Measurements from ENCODE around the gene TYMP.
"Not testable (repeated sequence)": the region's sequence is repeated elsewhere in the genome, so short reads cannot be mapped to it uniquely, and the experiment has no call there.

TYMP gene

DNA sequence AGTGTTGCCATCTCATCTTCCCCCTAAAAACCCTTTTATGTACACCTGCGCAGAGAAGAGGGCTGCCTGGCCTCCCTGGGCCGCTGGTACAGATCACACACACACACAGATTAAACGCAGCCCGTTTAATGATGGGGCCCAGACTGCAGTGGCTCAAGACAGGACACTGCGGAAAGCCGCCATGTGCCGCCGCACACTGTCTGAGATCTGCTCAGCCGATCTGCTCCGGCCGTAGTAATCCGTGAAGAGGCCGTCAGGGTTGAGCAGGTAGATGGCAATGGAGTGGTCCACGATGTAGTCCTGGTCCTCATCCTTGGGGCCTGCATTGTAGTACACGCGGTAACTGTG is 6.4 kb downstream of the TYMP start:
- DNase-seq, result no peak

DNA sequence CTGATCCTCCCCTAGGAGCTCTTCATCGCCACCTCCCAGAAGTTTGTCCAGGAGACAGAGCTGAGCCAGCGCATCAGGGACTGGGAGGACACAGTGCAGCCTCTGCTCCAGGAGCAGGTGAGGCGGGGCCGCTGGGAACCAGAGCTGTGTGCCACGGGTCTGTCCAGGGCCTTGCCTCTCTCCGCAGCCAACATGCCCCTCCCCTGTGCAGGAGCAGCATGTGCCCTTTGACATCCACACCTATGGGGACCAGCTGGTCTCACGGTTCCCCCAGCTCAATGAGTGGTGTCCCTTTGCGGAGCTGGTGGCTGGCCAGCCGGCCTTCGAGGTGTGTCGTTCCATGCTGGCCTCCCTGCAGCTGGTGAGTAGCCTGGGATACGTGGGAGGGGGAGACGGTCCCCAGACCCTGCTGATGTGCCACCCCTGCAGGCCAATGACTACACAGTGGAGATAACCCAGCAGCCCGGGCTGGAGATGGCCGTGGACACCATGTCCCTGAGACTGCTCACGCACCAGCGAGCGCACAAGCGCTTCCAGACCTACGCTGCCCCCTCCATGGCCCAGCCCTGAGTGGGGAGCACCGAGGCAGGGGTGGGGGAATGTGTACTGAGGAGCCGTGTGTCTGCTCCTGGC is 6.9 kb downstream of the TYMP start:
- DNase-seq, result no peak

GRCh38 chr22:50522208-50522805 is 7.5 kb downstream of the TYMP start:
- DNase-seq, result no peak

- no peak for DNase-seq
Observed at GRCh38 chr22:50521710-50522109, 8.1 kb downstream of the TYMP start.

DNA sequence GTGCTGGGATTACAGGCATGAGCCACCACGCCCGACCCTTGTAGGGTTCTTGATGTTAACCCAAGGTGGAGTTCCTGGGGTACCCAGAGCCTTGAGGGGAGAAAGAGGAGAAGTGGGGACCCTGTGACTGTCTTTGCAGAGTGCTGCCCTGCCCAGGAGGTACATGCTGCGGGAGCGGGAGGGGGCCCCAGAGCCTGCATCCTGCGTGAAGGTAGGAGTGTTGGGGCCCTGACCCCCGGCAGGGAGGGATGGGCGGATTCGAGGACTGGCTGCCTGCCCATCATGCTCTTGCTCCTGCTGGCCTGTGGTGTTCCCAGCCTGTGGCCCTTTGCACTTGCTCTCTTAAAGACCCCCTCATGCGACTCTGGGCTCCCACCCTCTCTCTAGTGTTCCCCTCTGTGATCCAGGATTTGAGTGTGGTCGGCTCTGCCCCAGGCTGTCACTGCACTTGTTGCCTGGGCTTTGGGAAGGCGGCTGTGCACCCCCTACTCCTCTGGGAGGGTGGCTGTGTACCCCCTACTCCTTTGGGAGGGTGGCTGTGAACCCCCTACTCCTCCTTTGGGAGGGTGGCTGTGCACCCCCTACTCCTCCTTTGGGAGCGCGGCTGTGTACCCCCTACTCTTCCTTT is 8.9 kb downstream of the TYMP start:
- DNase-seq, result no peak

- not testable (repeated sequence) for DNase-seq
Observed at GRCh38 chr22:50520184-50520583, 9.6 kb downstream of the TYMP start.

GRCh38 chr22:50519151-50519550 is 10.7 kb downstream of the TYMP start:
- no peak for DNase-seq

GRCh38 chr22:50518606-50519005 is 11.2 kb downstream of the TYMP start:
- no peak for DNase-seq

DNA sequence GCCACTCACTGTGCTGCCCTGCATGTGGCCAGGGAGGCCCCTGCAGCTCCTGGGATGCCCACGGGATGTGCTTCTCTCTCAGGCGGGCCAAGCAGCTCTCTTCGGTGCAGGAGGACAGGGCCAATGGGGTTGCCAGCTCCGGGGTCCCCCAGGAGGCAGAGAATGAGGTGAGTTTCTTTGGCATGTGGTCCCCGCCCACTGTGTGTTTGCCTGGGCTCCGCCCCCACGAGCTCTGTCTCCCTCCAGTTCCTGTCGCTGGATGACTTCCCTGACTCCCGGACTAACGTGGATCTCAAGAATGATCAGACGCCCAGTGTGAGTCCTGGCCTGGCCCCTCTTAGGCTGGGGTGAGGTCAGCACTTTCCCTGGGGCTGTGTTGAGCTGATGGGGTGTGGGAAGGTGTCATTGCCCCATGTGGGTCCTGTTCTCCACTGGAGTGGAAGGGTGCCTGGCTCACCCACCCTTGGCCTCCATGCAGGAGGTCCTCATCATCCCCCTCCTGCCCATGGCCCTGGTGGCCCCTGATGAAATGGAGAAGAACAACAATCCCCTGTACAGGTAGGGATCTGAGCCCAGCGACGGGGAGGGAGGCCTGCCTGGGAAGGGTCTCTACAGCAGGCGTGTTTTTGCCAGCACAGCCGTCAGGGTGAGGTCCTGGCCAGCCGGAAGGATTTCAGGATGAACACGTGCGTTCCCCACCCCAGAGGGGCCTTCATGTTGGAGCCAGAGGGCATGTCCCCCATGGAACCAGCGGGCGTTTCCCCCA is 12.1 kb downstream of the TYMP start:
- DNase-seq, result no peak

DNA sequence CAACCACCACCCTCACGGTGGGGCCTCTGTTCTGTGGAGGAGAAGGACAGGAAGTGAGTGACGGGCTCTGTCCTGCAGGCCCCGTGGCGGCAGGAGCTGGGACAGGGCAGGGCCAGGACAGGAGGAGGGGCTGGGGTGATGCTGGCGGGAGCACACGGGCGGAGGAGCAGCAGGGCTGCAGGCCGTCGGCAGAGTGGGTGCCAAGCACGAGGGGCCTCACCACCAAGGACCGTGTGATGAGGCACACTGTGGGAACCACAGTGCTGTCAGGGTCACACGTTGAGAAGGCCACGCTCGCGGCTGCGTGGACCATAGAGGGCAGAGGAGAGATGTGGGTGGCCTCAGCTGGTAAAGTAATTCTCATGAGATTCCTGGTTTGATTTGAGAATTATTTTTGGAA is 12.9 kb downstream of the TYMP start:
- DNase-seq, result no peak

- no peak for DNase-seq
Observed at GRCh38 chr22:50516068-50516467, 13.7 kb downstream of the TYMP start.

DNA sequence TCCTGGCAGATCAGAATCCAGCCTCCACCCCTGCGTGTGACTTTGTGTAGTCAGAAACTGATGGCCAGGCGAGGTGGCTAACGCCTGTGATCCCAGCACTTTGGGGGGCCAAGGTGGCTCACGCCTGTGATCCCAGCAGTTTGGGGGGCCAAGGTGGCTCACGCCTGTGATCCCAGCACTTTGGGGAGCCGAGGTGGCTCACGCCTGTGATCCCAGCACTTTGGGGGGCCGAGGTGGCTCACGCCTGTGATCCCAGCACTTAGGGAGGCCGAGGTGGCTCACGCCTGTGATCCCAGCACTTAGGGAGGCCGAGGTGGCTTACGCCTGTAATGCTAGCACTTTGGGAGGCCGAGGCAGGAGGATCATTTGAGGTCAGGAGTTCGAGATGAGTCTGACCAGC is 16.6 kb downstream of the TYMP start:
- DNase-seq, result no peak

- DNase-seq, result no peak
Observed at GRCh38 chr22:50508897-50509296, 20.9 kb downstream of the TYMP start.

DNA sequence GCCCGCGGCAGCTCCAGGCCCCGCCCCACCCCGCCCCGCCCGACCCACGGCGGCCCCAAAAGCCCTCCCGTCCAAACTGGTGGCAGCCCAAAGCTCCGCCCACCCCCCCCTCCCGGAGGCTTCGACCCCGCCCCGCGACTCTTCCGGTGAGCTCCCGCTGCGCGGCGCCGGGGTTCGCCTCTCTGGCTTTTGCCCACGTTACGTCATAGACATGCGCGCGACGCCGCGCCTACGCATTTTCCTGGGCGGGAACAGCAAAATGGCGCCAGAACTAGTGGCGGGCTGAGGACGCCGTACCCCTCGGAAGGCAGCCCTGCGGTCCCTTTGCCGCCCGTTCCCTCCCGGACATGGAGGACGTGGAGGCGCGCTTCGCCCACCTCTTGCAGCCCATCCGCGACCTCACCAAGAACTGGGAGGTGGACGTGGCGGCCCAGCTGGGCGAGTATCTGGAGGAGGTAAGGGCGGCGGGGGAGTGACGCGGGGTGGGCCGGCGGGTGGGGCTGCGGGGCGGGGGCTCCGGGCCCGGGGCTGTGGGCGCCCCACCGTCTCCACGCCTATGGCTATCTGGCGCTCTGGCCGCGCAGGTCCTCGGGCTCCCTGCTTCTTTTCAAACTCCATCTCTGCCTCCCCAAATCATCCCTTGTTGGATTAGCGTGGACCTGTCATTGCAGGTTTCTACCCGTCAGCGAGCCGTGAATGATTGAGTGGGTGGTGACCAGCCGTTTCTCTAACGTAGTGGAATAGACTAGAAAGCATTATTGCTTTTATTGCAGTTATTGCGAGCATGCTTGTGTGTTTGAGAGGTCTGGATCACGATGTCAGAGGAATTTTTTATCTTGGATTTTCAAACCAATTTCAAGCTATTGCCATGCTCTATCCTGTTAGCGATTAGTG is 21.6 kb downstream of the TYMP start, which contains the start of gene NCAPH2:
TSS of gene NCAPH2 (plus strand) at position 234 of the 894 bp plus-strand sequence. CDS start at position 348, 114 bp downstream.
- peak; percentile 76 for DNase-seq

- DNase-seq, result no peak
Observed at GRCh38 chr22:50507421-50507990, 22.3 kb downstream of the TYMP start, which contains the start of gene LMF2. Gene LMF2 (minus strand): TSS chr22:50507702. CDS start chr22:50507675, 27 bp downstream.

GRCh38 chr22:50506611-50507420 is 23.0 kb downstream of the TYMP start:
- no peak for DNase-seq

- no peak for DNase-seq
Observed at GRCh38 chr22:50505776-50506610, 23.8 kb downstream of the TYMP start.

- DNase-seq, result no peak
Observed at GRCh38 chr22:50505276-50505775, 24.5 kb downstream of the TYMP start.

DNA sequence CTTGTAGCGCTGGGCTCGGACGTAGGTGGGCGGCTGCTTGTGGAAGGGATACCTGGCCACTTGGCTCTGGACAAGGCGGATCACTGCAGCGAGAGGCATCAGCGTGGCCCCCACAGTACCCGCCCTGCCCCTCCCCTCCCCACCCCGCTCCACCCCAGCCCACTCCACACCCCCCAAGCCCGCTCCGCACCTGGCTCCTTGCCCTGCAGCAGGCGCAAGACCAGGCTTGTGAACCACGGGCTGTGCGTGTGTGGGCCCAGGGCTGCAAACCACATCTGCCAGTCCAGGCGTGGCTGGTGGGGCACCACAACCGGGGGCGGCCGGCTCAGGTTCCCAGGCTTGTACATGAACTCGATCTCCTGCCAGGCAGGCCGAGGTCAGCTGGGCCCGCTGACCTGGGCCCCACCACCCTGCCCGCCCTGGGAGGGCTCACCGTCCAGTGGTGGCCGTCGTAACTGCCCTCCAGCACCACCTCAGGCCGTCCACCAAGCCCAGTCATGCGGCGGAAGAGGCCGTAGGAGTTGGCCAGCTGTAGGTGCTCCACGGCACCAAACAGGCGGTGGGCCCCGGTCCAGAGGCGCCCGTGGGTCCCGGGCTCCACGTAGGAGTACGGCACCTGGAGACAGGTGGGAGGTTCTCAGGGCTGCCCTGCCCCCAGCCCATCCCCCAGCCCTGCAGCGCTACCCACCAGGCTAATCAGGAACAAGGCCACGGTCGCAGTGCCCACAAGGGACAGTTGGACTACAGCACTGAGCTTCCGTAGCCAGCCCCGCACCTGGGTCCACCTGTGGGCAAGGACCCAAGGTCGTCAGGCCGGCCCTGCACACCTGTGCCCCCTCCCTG is 25.2 kb downstream of the TYMP start:
- DNase-seq, result no peak
